ENCODE measurements around the gene TRAF7.
"Not testable (repeated sequence)": the region's sequence is repeated elsewhere in the genome, so short reads cannot be mapped to it uniquely, and the experiment has no call there.

Gene TRAF7

GRCh38 chr16:2122934-2123683 is 32.5 kb upstream of the TRAF7 start:
- DNase-seq: not testable (repeated sequence)

DNA sequence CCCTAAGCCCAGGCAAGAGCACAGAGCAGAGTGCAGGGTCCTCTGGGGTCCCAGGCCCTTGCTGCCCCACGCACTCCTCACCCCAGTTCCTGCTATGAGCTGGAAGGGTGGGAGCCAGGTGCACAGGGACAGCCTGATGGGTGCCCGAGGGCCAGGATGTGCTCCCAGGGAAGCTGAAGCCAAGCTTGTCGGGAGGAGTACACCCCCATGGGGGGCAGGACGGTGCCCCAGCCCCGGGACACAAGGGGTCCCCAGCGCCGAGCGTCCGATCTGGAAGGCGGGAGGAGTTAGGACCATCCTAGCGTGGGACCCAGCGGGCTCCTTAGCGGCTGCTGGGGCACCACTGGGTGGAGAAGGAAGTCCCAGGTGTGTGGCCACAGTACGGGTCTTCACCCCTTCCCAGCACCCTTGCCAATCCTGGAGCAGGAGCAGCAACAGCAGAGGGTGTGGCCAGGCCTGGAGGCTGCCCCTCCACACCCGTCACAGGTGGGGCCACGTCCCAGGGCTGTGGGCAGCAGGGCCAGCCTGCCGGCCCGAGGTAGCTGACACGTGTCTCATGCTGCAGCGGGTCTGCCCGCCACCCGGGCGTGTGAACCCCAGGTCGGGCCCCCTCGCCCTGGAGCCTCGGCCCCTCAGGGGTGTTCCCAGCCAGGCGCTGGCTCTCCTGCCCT is 31.7 kb upstream of the TRAF7 start:
- not testable (repeated sequence) for DNase-seq

- not testable (repeated sequence) for DNase-seq
Measured at GRCh38 chr16:2124377-2124693, 31.2 kb upstream of the TRAF7 start.

- DNase-seq: peak; percentile 52 to 68
Measured at GRCh38 chr16:2124694-2125444, 30.7 kb upstream of the TRAF7 start.

GRCh38 chr16:2125609-2126008 is 30.0 kb upstream of the TRAF7 start:
- not testable (repeated sequence) for DNase-seq

- DNase-seq: not testable (repeated sequence)
Measured at GRCh38 chr16:2126161-2126743, 29.3 kb upstream of the TRAF7 start.

GRCh38 chr16:2126928-2127556 is 28.5 kb upstream of the TRAF7 start:
- not testable (repeated sequence) for DNase-seq

- peak; percentile 40 to 52 for DNase-seq
Measured at GRCh38 chr16:2127630-2128280, 27.8 kb upstream of the TRAF7 start.

- not testable (repeated sequence) for DNase-seq
Measured at GRCh38 chr16:2129251-2129650, 26.3 kb upstream of the TRAF7 start.

DNA sequence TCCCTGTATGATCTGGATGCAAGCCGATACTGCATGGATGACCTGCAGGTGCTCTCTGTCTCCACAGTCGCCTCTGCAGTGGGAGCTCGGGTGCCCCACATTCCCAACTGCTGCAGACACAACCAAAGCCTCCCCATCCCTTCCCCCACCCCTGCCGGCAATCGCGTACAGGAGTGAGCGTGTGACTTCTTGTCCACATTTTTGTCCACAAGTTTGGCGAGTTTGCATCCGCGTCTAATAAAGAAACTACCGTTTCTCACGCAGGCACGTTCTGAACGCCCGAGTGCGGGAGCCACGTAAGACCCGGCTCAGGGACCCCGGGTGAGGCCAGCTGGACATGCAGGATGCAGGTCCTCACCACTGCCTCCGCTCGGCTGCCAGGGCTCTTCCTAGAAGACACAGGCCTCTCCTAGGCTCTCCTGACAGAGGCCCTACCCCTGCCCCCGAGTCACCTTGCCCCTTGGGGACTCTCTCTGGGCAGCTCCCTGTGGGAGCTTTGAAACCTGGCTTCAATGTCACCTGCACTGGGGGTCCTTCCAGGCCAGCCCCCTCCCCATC is 25.6 kb upstream of the TRAF7 start:
- DNase-seq: not testable (repeated sequence)

DNA sequence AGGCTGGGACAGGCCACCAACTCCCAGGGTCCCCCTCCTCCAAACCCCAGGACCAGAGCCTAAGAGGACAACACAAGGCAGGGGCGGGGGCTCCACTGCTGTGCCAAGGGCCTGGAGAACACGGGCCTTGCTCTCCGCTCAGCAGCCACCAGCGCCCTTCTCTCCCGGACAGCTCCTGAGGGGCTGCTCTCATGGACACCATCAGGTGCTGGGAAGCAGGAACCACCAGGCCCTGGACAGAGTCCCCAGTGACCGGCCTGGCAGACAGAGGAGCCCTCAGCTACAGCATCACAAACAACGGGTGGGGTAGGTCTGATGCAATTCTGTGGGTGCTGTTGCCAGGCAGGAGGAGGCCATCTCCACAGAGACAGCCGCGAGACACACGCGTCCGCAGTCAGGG is 21.8 kb upstream of the TRAF7 start:
- DNase-seq: not testable (repeated sequence)

- not testable (repeated sequence) for DNase-seq
Measured at GRCh38 chr16:2135071-2135470, 20.5 kb upstream of the TRAF7 start.

- DNase-seq: peak; percentile 82 to 86
Measured at GRCh38 chr16:2135770-2136490, 19.7 kb upstream of the TRAF7 start, which contains the start of gene PKD1. PKD1 (minus strand) TSS chr16:2135898; CDS start chr16:2135689, 209 bp downstream.

GRCh38 chr16:2142942-2143877 is 12.4 kb upstream of the TRAF7 start:
- no peak for DNase-seq

DNA sequence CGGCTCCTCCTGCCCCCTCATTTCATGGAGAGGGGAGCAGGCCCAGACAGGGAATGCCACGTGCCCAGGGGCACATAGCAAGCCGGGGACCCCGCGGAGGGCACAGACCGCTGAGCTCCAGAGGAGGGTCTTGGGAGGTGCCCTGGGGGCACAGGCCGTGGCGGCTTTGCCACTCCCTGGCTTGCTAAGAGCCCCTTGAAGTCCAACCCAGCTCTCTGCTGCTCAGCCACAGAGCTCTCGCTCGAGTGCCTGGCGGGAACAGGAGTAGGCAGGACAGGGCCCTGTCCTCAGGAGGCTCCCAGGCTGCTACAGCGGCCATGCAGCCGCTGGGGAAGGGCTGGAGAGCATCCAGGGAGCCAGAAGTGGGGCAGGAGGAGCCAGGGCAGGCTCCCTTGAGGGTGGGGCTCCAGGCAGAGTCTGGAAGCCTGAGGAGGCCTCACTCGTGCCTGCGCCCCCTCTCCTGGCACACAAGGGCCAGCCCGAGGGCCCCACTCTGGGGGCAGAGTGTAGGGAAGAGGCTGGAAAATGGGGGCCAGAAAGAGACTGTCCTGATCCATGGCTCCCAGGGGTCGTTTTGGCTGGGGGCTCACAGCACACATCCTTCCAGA is 11.6 kb upstream of the TRAF7 start:
- no peak for DNase-seq

DNA sequence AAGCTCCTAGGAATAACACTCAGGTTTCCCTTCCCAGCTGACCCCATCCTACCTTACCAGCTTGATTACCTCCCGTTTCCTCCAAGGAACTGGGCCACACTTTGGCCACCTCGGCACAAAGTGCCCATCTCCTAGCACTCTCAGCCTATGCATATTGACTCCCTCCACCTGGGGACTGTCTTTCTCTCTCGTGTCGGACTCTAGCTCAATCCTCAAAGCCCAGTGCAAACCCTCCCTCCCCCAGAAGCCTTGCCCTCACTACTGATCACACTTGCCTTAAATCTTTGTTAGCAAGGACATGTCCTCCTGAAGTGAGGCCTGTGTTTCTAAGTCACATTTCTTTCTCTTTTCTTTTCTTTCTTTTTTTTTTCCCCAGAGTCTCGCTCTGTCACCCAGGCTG is 9.7 kb upstream of the TRAF7 start:
- DNase-seq: no peak

DNA sequence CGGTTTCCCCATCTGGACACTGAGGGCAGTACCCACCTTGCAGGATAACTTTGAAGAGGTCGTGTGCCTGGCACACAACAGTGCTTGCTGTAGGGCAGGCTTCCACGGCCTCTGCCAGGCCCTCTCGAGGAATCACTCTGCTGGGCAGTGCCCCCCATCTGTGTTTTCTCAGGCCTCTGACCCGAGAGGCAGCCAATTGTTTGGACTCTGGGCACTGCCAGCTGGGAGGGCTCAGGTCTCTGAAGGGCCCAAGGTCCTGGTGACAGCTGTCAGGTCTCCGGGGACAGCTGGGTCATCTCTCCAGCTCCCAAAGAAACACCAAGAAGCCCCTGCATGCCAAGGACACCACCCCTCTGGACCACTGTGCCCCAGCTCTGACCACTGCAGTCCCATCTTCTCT is 8.2 kb upstream of the TRAF7 start:
- no peak for DNase-seq

- DNase-seq: peak; percentile 91 to 95
Measured at GRCh38 chr16:2147981-2148671, 7.5 kb upstream of the TRAF7 start, which contains the start of gene RAB26. RAB26 (plus strand) TSS chr16:2148625; CDS start chr16:2148784, 159 bp downstream.
